GM19467 (cell line): ENCODE data around the gene CFAP100.

ENCODE experiments used
- ATAC-seq: cut with Tn5 transposase; IDR thresholded peaks from one replicate; pipeline ENCODE4 v1.9.1; 2021; ENCODE audit warnings: mild to moderate bottlenecking, moderate library complexity; ENCODE audit not compliant: unreplicated experiment

CFAP100 gene

GRCh38 chr3:126399351-126399735 is 4.6 kb downstream of the CFAP100 start:
- no peak for ATAC-seq

GRCh38 chr3:126399756-126400155 is 5.0 kb downstream of the CFAP100 start:
- no peak for ATAC-seq

GRCh38 chr3:126401611-126402160 is 7.0 kb downstream of the CFAP100 start:
- ATAC-seq, result no peak

GRCh38 chr3:126402178-126402577 is 7.5 kb downstream of the CFAP100 start:
- ATAC-seq, result no peak

GRCh38 chr3:126402666-126403302 is 8.1 kb downstream of the CFAP100 start:
- no peak for ATAC-seq

- no peak for ATAC-seq
These were observed 11.9 kb downstream of the CFAP100 start for GRCh38 chr3:126406389-126407296.

- ATAC-seq, result no peak
These were observed 12.8 kb downstream of the CFAP100 start for GRCh38 chr3:126407412-126408044.

- no peak for ATAC-seq
These were observed 13.4 kb downstream of the CFAP100 start for GRCh38 chr3:126408099-126408498.

- no peak for ATAC-seq
These were observed 18.4 kb downstream of the CFAP100 start for GRCh38 chr3:126412841-126413692.

- ATAC-seq, result no peak
These were observed 19.0 kb downstream of the CFAP100 start for GRCh38 chr3:126413693-126414080.

GRCh38 chr3:126414406-126414805 is 19.7 kb downstream of the CFAP100 start:
- no peak for ATAC-seq

GRCh38 chr3:126414961-126415660 is 20.4 kb downstream of the CFAP100 start:
- ATAC-seq, result no peak

- ATAC-seq, result no peak
These were observed 21.2 kb downstream of the CFAP100 start for GRCh38 chr3:126415661-126416591.

- ATAC-seq, result no peak
These were observed 22.2 kb downstream of the CFAP100 start for GRCh38 chr3:126416943-126417342.

- no peak for ATAC-seq
These were observed 22.8 kb downstream of the CFAP100 start for GRCh38 chr3:126417515-126417914.

- no peak for ATAC-seq
These were observed 23.3 kb downstream of the CFAP100 start for GRCh38 chr3:126417981-126418530.

- no peak for ATAC-seq
These were observed 24.0 kb downstream of the CFAP100 start for GRCh38 chr3:126418661-126419131.

- no peak for ATAC-seq
These were observed 24.5 kb downstream of the CFAP100 start for GRCh38 chr3:126419151-126419703.
